Left hindlimb (tissue), 1 donor: Measurements from ENCODE around the gene ARID5B.

ENCODE experiments used
- DNase-seq: peaks from one replicate; pipeline ENCODE4 v3.0.0-alpha.2; 2018

The ARID5B gene

GRCh38 chr10:61943674-61944378, 42.3 kb downstream of the ARID5B start:
- DNase-seq = no peak

GRCh38 chr10:61944410-61945147, 43.1 kb downstream of the ARID5B start:
- no peak for DNase-seq

GRCh38 chr10:61949687-61950086, 48.2 kb downstream of the ARID5B start:
- DNase-seq = no peak

- no peak for DNase-seq
Measured at GRCh38 chr10:61950449-61951143, 49.1 kb downstream of the ARID5B start.

GRCh38 chr10:61951144-61951483, 49.6 kb downstream of the ARID5B start:
- no peak for DNase-seq

GRCh38 chr10:61952028-61952674, 50.7 kb downstream of the ARID5B start:
- no peak for DNase-seq

GRCh38 chr10:61953183-61953582, 51.7 kb downstream of the ARID5B start:
- DNase-seq = no peak

- DNase-seq = no peak
Measured at GRCh38 chr10:61957806-61958205, 56.3 kb downstream of the ARID5B start.

GRCh38 chr10:61958311-61958710, 56.8 kb downstream of the ARID5B start:
- no peak for DNase-seq

GRCh38 chr10:61958805-61959204, 57.3 kb downstream of the ARID5B start:
- no peak for DNase-seq

- no peak for DNase-seq
Measured at GRCh38 chr10:61959814-61960213, 58.3 kb downstream of the ARID5B start.

GRCh38 chr10:61960396-61961120, 59.1 kb downstream of the ARID5B start:
- no peak for DNase-seq

- DNase-seq = no peak
Measured at GRCh38 chr10:61961278-61961677, 59.8 kb downstream of the ARID5B start.

GRCh38 chr10:61962971-61963370, 61.5 kb downstream of the ARID5B start:
- no peak for DNase-seq

GRCh38 chr10:61963669-61964058, 62.2 kb downstream of the ARID5B start:
- DNase-seq = no peak

GRCh38 chr10:61964059-61964709, 62.7 kb downstream of the ARID5B start:
- no peak for DNase-seq

GRCh38 chr10:61964949-61965702, 63.6 kb downstream of the ARID5B start:
- no peak for DNase-seq

GRCh38 chr10:61965703-61966395, 64.3 kb downstream of the ARID5B start:
- no peak for DNase-seq

- no peak for DNase-seq
Measured at GRCh38 chr10:61967298-61967697, 65.8 kb downstream of the ARID5B start.

GRCh38 chr10:61970182-61971002, 68.9 kb downstream of the ARID5B start:
- DNase-seq = peak; percentile 33
